GM18520 (cell line): ENCODE results near the gene SUSD1.
"Not testable (repeated sequence)": the region's sequence is repeated elsewhere in the genome, so short reads cannot be mapped to it uniquely, and the experiment has no call there.

Experiments
- ATAC-seq: cut with Tn5 transposase; IDR thresholded peaks from one replicate; pipeline ENCODE4 v1.9.1; 2021; ENCODE audit not compliant: unreplicated experiment

SUSD1 gene

GRCh38 chr9:112132356-112132755 lies 42.7 kb downstream of the SUSD1 start:
- ATAC-seq: no peak

- no peak for ATAC-seq
Observed at GRCh38 chr9:112130997-112131396, 44.1 kb downstream of the SUSD1 start.

GRCh38 chr9:112130347-112130746 lies 44.8 kb downstream of the SUSD1 start:
- ATAC-seq: no peak

GRCh38 chr9:112129246-112129645 lies 45.9 kb downstream of the SUSD1 start:
- no peak for ATAC-seq

GRCh38 chr9:112128399-112128798 lies 46.7 kb downstream of the SUSD1 start:
- not testable (repeated sequence) for ATAC-seq

- ATAC-seq: no peak
Observed at GRCh38 chr9:112127281-112127680, 47.8 kb downstream of the SUSD1 start.

- ATAC-seq: no peak
Observed at GRCh38 chr9:112125951-112126388, 49.1 kb downstream of the SUSD1 start.

- no peak for ATAC-seq
Observed at GRCh38 chr9:112124156-112124555, 50.9 kb downstream of the SUSD1 start.

- ATAC-seq: no peak
Observed at GRCh38 chr9:112121633-112122032, 53.5 kb downstream of the SUSD1 start.

- no peak for ATAC-seq
Observed at GRCh38 chr9:112120439-112120925, 54.6 kb downstream of the SUSD1 start.

- ATAC-seq: no peak
Observed at GRCh38 chr9:112120030-112120341, 55.1 kb downstream of the SUSD1 start.

- no peak for ATAC-seq
Observed at GRCh38 chr9:112119225-112120029, 55.7 kb downstream of the SUSD1 start.

- ATAC-seq: no peak
Observed at GRCh38 chr9:112118009-112118408, 57.1 kb downstream of the SUSD1 start.

- no peak for ATAC-seq
Observed at GRCh38 chr9:112115970-112116753, 58.9 kb downstream of the SUSD1 start.

- ATAC-seq: no peak
Observed at GRCh38 chr9:112115109-112115508, 60.0 kb downstream of the SUSD1 start.

GRCh38 chr9:112112941-112113681 lies 62.0 kb downstream of the SUSD1 start:
- ATAC-seq: no peak

GRCh38 chr9:112112519-112112918 lies 62.6 kb downstream of the SUSD1 start:
- no peak for ATAC-seq

- no peak for ATAC-seq
Observed at GRCh38 chr9:112111461-112111860, 63.6 kb downstream of the SUSD1 start.

- no peak for ATAC-seq
Observed at GRCh38 chr9:112110777-112111113, 64.4 kb downstream of the SUSD1 start.

GRCh38 chr9:112110094-112110776 lies 64.9 kb downstream of the SUSD1 start:
- no peak for ATAC-seq

GRCh38 chr9:112104901-112105300 lies 70.2 kb downstream of the SUSD1 start:
- no peak for ATAC-seq
